ENCODE measurements around the gene JAGN1.
"Not testable (repeated sequence)": the region's sequence is repeated elsewhere in the genome, so short reads cannot be mapped to it uniquely, and the experiment has no call there.

The JAGN1 gene

DNA sequence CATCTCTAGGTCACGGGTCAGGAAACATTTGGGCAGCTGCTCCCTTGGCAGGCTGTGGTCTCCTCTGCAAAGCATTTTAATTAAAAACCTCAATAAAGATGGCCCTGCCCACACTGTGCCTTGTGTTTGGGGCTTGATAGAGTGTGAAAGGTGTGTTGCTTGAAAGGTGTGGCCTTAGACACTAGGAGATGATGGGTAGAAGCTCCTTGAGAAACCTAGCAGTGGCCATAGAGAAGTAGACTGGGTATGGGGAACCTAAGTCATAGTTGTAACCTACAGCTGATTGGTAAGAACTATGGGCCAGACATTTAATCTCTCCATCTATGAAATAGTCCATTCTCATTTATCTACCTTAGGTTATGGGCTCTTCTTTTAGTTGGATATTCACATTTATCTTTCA is 3.3 kb downstream of the JAGN1 start:
- Histone ChIP-seq H3F3A (ENCODE audit: control insufficient read depth, insufficient read depth) (peaks cover 12% of the 10 kb centered on the region; the same call in 1 of the 2 replicates), H3K27ac (ENCODE audit: low read depth, low read length) (no peak overlapping the region), H3K4me3 (ENCODE audit: low read length) (no peak overlapping the region), H3K9me2 (replicated peaks; ENCODE audit: control insufficient read depth, low read length) (no peaks in the 10 kb centered on the region), H4K20me1 (ENCODE audit: control insufficient read depth, insufficient read depth, low read depth, low read length) (peaks cover 13% of the 10 kb centered on the region; the same call in 1 of the 2 replicates), H3K4me2 (ENCODE audit: low read length) (no peak overlapping the region), H3K9me3 (ENCODE audit: control insufficient read depth, insufficient read depth, low read length) (no peaks in the 10 kb centered on the region), H3K79me2 (ENCODE audit: control insufficient read depth, low read length) (peaks cover 44% of the 10 kb centered on the region), H3K27me3 (ENCODE audit: control insufficient read depth, low read length) (no peaks in the 10 kb centered on the region), H3K36me3 (ENCODE audit: control insufficient read depth, low read length) (peaks cover 47% of the 10 kb centered on the region), H3K4me1 (ENCODE audit: control insufficient read depth, low read length) (peaks cover 30% of the 10 kb centered on the region)
- TF ChIP-seq, protein P1, sequence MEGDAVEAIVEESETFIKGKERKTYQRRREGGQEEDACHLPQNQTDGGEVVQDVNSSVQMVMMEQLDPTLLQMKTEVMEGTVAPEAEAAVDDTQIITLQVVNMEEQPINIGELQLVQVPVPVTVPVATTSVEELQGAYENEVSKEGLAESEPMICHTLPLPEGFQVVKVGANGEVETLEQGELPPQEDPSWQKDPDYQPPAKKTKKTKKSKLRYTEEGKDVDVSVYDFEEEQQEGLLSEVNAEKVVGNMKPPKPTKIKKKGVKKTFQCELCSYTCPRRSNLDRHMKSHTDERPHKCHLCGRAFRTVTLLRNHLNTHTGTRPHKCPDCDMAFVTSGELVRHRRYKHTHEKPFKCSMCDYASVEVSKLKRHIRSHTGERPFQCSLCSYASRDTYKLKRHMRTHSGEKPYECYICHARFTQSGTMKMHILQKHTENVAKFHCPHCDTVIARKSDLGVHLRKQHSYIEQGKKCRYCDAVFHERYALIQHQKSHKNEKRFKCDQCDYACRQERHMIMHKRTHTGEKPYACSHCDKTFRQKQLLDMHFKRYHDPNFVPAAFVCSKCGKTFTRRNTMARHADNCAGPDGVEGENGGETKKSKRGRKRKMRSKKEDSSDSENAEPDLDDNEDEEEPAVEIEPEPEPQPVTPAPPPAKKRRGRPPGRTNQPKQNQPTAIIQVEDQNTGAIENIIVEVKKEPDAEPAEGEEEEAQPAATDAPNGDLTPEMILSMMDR (IDR thresholded peaks at IDR 0.05; ENCODE audit: low read depth, low read length, poor library complexity, severe bottlenecking): no peak
- no peak for TF ChIP-seq EZH2phosphoT487 (IDR thresholded peaks at IDR 0.05; ENCODE audit: borderline replicate concordance, low read length)

DNA sequence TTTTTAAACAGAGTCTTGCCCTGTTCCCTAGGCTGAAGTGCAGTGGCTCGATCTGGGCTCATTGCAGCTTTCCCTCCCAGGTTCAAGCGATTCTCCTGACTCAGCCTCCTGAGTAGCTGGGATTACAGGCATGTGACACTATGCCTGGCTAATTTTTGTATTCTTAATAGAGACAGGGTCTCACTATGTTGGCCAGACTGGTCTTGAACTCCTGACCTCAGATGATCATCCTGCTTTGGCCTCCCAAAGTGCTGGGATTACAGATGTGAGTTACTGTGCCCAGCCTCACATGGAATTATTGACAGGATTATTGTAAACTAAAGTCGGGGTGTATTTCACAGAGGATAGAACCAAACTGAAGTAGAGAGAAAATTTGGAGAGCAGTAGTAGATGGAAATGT is 5.3 kb downstream of the JAGN1 start:
- Histone ChIP-seq H3K36me3 (ENCODE audit: control insufficient read depth, low read length) (peaks cover 44% of the 10 kb centered on the region), H3F3A (ENCODE audit: control insufficient read depth, insufficient read depth) (peaks cover 12% of the 10 kb centered on the region; the same call in 1 of the 2 replicates), H4K20me1 (ENCODE audit: control insufficient read depth, insufficient read depth, low read depth, low read length) (peaks cover 13% of the 10 kb centered on the region; the same call in 1 of the 2 replicates), H3K79me2 (ENCODE audit: control insufficient read depth, low read length) (peaks cover 41% of the 10 kb centered on the region), H3K4me1 (ENCODE audit: control insufficient read depth, low read length) (peaks cover 25% of the 10 kb centered on the region)
- not testable (repeated sequence) for H3K9me3 ChIP-seq (ENCODE audit: control insufficient read depth, insufficient read depth, low read length); H3K27ac ChIP-seq (ENCODE audit: low read depth, low read length); H3K4me2 ChIP-seq (ENCODE audit: low read length); H3K9me2 ChIP-seq (replicated peaks; ENCODE audit: control insufficient read depth, low read length); H3K4me3 ChIP-seq (ENCODE audit: low read length); H3K27me3 ChIP-seq (ENCODE audit: control insufficient read depth, low read length)

- Histone ChIP-seq H3K4me1 (ENCODE audit: control insufficient read depth, low read length) (peaks cover 23% of the 10 kb centered on the region), H4K20me1 (ENCODE audit: control insufficient read depth, insufficient read depth, low read depth, low read length) (peaks cover 13% of the 10 kb centered on the region; the same call in 1 of the 2 replicates), H3K36me3 (ENCODE audit: control insufficient read depth, low read length) (peaks cover 34% of the 10 kb centered on the region), H3K79me2 (ENCODE audit: control insufficient read depth, low read length) (peaks cover 29% of the 10 kb centered on the region)
- H3F3A ChIP-seq (ENCODE audit: control insufficient read depth, insufficient read depth); H3K4me2 ChIP-seq (ENCODE audit: low read length); H3K4me3 ChIP-seq (ENCODE audit: low read length); H3K9me2 ChIP-seq (replicated peaks; ENCODE audit: control insufficient read depth, low read length); H3K27ac ChIP-seq (ENCODE audit: low read depth, low read length); H3K27me3 ChIP-seq (ENCODE audit: control insufficient read depth, low read length); H3K9me3 ChIP-seq (ENCODE audit: control insufficient read depth, insufficient read depth, low read length): not testable (repeated sequence)
Measured at GRCh38 chr3:9896755-9897407, 6.5 kb downstream of the JAGN1 start.

DNA sequence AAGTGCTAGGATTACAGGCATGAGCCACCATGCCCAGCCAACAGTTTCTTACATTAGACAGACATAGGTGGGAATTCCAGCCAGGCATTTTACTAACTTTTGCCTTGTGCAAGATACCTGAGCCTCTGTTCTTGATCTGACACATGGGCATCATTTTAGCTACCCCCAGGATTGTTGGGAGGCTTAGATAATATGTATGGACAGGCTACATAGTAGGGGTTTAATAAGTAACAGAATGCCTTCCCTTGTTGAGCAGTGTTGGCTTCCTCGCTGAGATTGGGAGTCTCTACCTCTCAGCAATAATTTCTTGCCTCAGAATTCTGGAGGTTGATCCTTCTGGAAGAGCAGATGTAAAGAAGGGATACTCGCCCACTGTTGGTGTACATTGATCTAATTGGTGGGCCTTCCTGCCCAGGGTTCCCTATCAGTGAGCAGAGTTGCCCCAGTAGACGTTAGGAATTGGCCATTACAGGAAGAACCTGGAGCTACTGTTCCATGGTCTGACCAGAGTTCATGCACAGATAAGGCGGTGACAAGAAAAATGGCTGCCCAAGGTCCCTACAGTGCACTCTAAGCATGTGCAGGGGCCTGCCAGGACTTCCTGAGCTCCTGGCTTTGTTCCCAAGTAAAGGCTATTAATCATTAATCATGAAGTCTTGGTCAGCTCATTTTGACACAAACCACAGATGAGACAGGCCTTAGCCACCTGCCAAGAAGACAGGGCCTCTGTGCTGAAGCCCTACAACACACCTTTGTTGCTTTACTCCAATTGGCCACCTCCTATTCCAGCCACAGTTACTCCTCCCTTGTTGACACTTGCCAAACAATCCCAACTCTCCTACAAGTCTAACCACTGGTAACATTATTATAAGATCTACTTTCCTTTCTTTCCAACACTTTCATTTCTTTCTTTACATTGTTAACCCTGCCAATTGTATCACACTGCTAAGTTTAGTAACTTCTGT is 7.3 kb downstream of the JAGN1 start:
- no peak overlapping the region for H3K4me2 ChIP-seq (ENCODE audit: low read length)
- H3K27me3 ChIP-seq (ENCODE audit: control insufficient read depth, low read length): no peaks in the 10 kb centered on the region
- H4K20me1 ChIP-seq (ENCODE audit: control insufficient read depth, insufficient read depth, low read depth, low read length): peaks cover 7% of the 10 kb centered on the region; the same call in 1 of the 2 replicates
- peaks cover 26% of the 10 kb centered on the region for H3K36me3 ChIP-seq (ENCODE audit: control insufficient read depth, low read length)
- H3F3A ChIP-seq (ENCODE audit: control insufficient read depth, insufficient read depth): peaks cover 9% of the 10 kb centered on the region; the same call in 1 of the 2 replicates
- no peak for TF ChIP-seq EZH2phosphoT487 (IDR thresholded peaks at IDR 0.05; ENCODE audit: borderline replicate concordance, low read length)
- TF ChIP-seq, protein P1 (IDR thresholded peaks at IDR 0.05; ENCODE audit: low read depth, low read length, poor library complexity, severe bottlenecking): no peak
- no peaks in the 10 kb centered on the region for H3K9me3 ChIP-seq (ENCODE audit: control insufficient read depth, insufficient read depth, low read length)
- no peak overlapping the region for H3K27ac ChIP-seq (ENCODE audit: low read depth, low read length)
- H3K9me2 ChIP-seq (replicated peaks; ENCODE audit: control insufficient read depth, low read length): no peaks in the 10 kb centered on the region
- H3K4me1 ChIP-seq (ENCODE audit: control insufficient read depth, low read length): peaks cover 24% of the 10 kb centered on the region
- H3K79me2 ChIP-seq (ENCODE audit: control insufficient read depth, low read length): peaks cover 21% of the 10 kb centered on the region
- H3K4me3 ChIP-seq (ENCODE audit: low read length): no peak overlapping the region
